SU-DHL-6 (cell line): ENCODE measurements around the gene CFB.

ENCODE experiments used
- EZH2phosphoT487 ChIP-seq: fragments of 200-600 bp; sonication (generic), shearing (Covaris generic); conservative IDR thresholded peaks from 2 replicates; pipeline ENCODE4 v1.6.1; 2018; ENCODE audit warnings: mild to moderate bottlenecking, antibody characterized with exemption, low read length, moderate library complexity, mixed read lengths
- TF ChIP-seq, protein P1 (sequence below): fragments of 200-600 bp; sonication (generic); IDR thresholded peaks from one replicate; pipeline ENCODE4 v1.5.1; 2017; ENCODE audit warnings: antibody characterized with exemption, mild to moderate bottlenecking, low read length, moderate library complexity; ENCODE audit not compliant: insufficient read depth, poor library complexity, severe bottlenecking

DNA sequence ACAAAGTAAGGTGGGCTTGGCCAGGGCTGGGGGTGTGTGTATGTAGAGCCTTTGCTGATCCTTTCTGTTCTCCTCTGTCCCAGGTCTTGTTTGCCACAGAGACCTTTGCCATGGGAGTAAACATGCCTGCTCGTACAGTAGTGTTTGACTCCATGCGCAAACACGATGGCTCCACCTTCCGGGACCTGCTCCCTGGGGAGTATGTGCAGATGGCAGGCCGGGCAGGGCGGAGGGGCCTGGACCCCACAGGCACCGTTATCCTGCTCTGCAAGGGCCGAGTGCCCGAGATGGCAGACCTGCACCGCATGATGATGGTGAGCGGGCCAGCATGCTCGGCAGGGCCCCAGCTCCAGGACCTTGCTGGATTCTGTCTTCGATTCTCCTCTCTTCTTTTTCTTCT lies 19.8 kb downstream of the CFB start:
- TF ChIP-seq, protein P1, sequence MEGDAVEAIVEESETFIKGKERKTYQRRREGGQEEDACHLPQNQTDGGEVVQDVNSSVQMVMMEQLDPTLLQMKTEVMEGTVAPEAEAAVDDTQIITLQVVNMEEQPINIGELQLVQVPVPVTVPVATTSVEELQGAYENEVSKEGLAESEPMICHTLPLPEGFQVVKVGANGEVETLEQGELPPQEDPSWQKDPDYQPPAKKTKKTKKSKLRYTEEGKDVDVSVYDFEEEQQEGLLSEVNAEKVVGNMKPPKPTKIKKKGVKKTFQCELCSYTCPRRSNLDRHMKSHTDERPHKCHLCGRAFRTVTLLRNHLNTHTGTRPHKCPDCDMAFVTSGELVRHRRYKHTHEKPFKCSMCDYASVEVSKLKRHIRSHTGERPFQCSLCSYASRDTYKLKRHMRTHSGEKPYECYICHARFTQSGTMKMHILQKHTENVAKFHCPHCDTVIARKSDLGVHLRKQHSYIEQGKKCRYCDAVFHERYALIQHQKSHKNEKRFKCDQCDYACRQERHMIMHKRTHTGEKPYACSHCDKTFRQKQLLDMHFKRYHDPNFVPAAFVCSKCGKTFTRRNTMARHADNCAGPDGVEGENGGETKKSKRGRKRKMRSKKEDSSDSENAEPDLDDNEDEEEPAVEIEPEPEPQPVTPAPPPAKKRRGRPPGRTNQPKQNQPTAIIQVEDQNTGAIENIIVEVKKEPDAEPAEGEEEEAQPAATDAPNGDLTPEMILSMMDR = no peak
- no peak for TF ChIP-seq EZH2phosphoT487
